HEK293T (cell line): Measurements from ENCODE around the gene MAP1A.

ENCODE experiments used
- BHLHE40 ChIP-seq: fragments of 450-650 bp; IDR thresholded peaks from 2 replicates; pipeline ENCODE4 v1.6.1; 2016; ENCODE audit warnings: mild to moderate bottlenecking, moderate library complexity, borderline replicate concordance
- CTBP1 ChIP-seq: fragments of 450-650 bp; IDR thresholded peaks from 2 replicates; pipeline ENCODE4 v1.6.1; 2016; ENCODE audit warnings: borderline replicate concordance
- ELF4 ChIP-seq: fragments of 450-650 bp; IDR thresholded peaks from 2 replicates; pipeline ENCODE4 v1.6.1; 2017; ENCODE audit warnings: antibody characterized with exemption
- FOXA1 ChIP-seq: fragments of 450-650 bp; IDR thresholded peaks from 2 replicates; pipeline ENCODE4 v1.6.1; 2016; ENCODE audit warnings: mild to moderate bottlenecking
- FOXM1 ChIP-seq: fragments of 450-650 bp; IDR thresholded peaks from 2 replicates; pipeline ENCODE4 v1.6.1; 2017; ENCODE audit warnings: mild to moderate bottlenecking, borderline replicate concordance
- HDGF ChIP-seq: fragments of 450-650 bp; IDR thresholded peaks from 2 replicates; pipeline ENCODE4 v1.6.1; 2017; ENCODE audit warnings: antibody characterized with exemption, borderline replicate concordance
- PKNOX1 ChIP-seq: fragments of 450-650 bp; IDR thresholded peaks from 2 replicates; pipeline ENCODE4 v1.6.1; 2016
- SP1 ChIP-seq: fragments of 450-650 bp; IDR thresholded peaks from 2 replicates; pipeline ENCODE4 v1.6.1; 2017
- TARDBP ChIP-seq: fragments of 450-650 bp; IDR thresholded peaks from 2 replicates; pipeline ENCODE4 v1.6.1; 2016
- ZNF384 ChIP-seq: fragments of 450-650 bp; IDR thresholded peaks from 2 replicates; pipeline ENCODE4 v1.6.1; 2016

GRCh38 chr15:43544266-43544665, 26.9 kb downstream of the MAP1A start:
- TF ChIP-seq SP1 (no peak), BHLHE40 (no peak), FOXA1 (no peak), ELF4 (no peak), FOXM1 (no peak), TARDBP (no peak), HDGF (no peak), PKNOX1 (no peak), CTBP1 (no peak), ZNF384 (no peak)
